Suppressor macrophage (primary cell): ENCODE measurements around the gene LGMN.
A peak's percentile ranks its signal among the peaks of the same experiment; 100 is the strongest.

ENCODE experiments used
- DNase-seq, 4 experiments: peaks; one replicate each; pipeline ENCODE4 v3.0.0-alpha.2; 2020 to 2022

Gene LGMN

DNA sequence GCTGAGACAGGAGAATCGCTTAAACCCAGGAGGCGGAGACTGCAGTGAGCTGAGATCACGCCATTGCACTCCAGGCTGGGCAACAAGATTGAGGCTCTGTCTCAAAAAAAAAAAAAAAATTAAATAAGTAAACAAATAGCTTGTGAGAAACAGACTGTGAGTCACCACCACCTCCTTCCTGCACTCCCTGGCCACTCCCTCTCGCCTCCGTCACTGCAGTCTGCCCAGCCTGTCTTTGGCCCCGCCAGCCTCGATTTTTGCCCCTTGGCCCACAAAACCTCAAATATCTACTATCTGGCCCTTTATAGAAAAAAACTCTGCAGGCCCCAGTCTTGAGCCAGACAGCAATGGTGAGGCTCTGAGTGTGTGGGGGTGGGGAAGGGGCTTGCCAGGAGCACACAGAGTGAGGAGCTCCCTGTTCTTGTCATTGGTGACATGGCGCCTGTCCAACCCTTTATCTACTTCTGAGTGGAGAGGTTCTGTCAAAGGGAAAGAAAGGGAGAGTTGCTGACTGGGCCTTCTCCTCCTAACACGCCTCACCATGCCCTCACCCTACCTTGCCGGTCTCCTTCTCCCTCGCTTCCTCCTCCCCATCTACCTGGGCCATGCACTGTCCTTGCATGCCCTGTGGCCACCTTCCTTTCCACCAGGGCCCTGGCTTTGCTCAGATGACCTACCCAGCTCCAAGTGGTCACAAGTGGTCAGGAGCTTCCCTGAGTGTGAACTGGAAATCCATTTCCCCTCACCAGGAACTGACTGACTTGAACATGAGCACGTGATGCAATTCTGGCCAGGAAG is 22.1 kb downstream of the LGMN start:
- peak; percentile 90 to 95 (median 91) for DNase-seq

- peak; percentile 90 to 98 (median 94) for DNase-seq
Measured at GRCh38 chr14:92724516-92725340, 23.7 kb downstream of the LGMN start.

- no peak for DNase-seq
Measured at GRCh38 chr14:92719890-92720323, 28.5 kb downstream of the LGMN start.

- no peak for DNase-seq
Measured at GRCh38 chr14:92719421-92719820, 29.0 kb downstream of the LGMN start.

- no peak for DNase-seq
Measured at GRCh38 chr14:92718664-92719063, 29.8 kb downstream of the LGMN start.

DNA sequence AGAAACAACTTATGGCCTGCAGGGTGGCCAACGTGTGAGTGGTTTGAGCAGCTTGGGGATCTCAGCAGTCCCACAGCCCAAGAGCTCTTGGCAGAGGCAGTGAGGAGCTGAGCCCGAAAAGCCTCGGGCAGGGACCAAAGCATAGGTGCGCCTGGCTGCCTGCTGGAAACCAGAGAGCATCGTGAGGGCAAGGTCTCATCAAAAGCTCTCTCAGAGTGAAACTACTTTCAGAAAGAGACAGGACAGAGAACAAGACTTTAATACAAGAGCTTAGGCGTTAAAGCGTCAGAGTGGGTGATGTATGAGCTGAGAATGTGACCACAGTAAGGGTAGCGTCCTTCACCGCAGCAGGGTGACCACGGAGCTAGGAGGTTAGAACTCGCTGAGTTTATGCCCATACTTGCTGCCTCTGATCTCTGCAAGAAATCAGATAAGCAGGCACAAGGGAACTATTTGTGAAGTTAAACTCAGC is 30.8 kb downstream of the LGMN start:
- DNase-seq = no peak

DNA sequence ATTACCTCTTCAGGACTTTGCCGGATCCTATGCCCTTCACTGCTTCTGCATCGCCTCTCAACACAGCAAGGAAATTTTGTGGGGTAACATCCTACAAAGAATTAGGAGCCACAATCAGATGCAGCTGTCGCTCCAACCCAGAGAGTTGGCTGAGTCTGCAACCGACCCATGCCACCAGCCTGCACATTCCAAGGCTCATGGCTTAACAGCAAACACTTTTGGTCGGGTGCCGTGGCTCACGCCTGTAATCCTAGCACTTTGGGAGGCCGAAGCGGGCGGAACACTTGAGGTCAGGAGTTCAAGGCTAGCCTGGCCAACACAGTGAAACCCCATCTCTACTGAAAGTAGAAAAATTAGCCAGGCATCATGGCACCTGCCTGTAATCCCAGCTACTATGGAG is 32.3 kb downstream of the LGMN start:
- DNase-seq = no peak

DNA sequence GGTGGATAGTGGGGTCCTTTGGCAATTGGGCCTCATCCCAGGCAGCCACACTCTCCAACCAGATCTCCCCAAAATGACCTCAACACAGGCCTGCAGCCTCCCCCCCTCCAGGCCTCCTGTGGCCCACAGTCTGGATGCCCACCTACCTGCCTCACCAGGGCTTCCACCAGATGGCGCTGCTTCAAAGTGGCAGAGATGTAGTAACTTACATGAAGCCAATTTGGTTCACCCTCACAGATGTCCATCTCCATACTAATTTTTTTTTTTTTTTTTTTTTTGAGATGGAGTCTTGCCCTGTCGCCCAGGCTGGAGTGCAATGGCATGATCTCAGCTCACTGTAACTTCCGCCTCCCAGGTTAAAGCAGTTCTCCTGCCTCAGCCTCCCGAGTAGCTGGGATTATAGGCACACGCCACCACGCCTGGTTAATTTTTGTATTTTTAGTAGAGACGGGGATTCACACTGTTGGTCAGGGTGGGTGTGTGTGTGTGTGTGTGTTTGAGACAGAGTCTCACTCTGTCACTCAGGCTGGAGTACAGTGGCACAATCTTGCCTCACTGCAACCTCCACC is 33.6 kb downstream of the LGMN start:
- DNase-seq = peak; percentile 76 to 85 (median 79)

DNA sequence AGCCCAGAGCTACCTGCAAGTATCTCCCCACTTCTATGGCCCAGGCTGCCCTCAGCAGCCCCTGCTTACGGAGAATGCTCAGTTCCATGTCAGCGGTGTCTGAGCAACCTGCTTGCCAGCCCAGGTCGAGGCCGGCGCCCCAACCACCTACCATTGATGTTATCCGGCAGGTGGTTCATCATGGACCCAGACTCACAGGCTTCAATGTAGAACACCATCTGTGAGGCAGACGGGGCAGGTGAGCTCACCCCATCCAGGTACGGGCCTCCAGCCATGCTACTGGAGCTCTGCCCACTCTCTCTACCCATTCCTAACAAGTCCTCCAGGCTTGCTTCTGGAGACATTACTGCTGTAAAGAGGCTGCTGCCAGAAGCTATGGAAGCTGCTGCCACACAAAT is 35.8 kb downstream of the LGMN start:
- no peak for DNase-seq

- DNase-seq = no peak
Measured at GRCh38 chr14:92711976-92712653, 36.3 kb downstream of the LGMN start.

- no peak for DNase-seq
Measured at GRCh38 chr14:92710001-92710341, 38.5 kb downstream of the LGMN start.

DNA sequence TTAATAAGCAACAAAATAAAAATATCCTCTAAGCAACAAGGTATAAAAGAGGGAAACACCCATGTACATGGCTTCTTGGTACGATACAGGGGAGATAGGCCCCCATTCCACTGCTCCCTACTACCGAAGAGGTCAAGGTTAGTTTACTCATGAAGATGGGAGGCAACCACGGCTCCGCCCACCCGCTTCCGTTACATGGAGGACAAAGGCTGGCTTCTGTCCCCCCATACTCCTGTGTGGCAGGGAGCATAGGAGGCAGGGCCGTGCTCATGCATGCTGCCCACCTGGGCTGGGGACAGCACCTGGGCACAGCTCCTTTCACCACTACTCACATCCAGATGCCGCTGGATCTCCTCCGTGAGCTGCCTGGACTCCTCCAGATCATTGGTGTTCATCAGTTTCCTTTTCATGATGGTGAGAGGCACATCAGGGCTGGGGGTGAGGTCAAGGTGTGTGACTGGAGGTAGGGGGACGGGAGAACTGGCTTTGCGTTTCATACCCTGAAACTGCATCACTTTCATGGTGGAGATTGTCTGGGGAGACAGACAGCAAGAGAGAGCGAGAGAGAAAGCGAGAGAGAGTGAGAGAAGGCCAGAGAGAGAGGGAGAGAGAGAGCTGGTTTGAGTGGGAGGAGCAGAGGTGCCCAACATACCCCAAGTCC is 39.0 kb downstream of the LGMN start:
- no peak for DNase-seq

GRCh38 chr14:92706386-92706785 is 42.0 kb downstream of the LGMN start:
- DNase-seq = no peak

DNA sequence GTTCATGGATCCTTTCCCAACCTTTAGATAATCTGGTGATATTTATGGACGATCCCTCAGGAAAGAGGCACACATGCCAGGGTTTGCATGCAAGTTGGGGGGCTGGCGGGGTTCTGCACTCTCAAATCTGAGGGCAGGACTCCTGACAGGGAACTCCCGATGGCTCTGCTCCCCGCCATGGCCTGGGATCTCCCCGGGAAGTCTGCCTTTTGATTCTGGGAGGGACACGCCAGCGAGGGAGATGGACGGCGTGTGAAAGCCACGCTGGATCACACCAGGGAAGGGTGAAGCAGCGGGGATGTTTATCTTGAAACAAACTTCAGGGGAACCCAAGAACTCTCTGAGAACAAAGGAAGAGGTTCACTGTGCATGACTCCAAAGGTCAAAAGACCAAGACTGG is 43.6 kb downstream of the LGMN start:
- DNase-seq = no peak

- DNase-seq = peak; percentile 81 to 96 (median 90)
Measured at GRCh38 chr14:92704036-92704804, 44.2 kb downstream of the LGMN start.

GRCh38 chr14:92703516-92703915 is 44.9 kb downstream of the LGMN start:
- DNase-seq = no peak

GRCh38 chr14:92702441-92702918 is 45.9 kb downstream of the LGMN start:
- DNase-seq = peak; percentile 76 to 85 (median 82)

GRCh38 chr14:92701826-92702225 is 46.6 kb downstream of the LGMN start:
- no peak for DNase-seq

DNA sequence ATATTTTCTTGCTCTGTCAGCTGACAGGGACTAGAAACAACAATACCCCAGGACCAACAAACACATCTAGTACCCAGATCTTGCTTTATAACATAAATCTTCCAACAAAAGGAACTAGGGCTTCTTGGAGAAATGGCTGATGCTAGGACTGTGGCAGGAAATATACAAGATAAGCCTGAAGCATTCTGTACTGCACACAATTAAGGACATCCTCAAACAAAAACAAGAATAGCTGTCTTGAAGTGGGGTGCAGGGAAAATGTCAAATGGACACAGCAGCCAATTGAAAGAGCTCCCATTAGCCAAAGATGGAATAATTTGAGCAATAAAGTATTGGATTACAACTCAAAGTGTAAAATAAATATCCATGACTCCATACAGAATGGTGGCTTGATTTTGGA is 50.0 kb downstream of the LGMN start:
- no peak for DNase-seq

DNA sequence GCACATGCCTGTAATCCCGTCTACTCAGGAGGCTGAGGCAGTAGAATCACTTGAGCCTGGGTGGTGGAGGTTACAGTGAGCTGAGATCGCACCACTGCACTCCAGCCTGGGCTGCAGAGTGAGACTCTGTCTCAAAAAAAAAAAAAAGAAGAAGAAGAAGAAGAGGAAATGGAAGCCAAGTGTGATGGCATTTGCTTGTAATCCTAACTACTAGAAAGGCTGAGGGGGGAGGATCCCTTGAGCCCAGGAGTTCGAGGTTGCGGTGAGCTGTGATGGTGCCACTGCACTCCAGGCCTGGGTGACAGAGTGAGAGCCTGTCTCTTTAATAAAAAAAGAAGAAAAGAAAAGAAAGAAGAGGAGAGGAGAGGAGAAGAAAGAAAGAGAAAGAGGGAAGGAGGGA is 52.1 kb downstream of the LGMN start:
- DNase-seq = peak; percentile 52 to 78 (median 60)

- no peak for DNase-seq
Measured at GRCh38 chr14:92695562-92695961, 52.9 kb downstream of the LGMN start.
